HEK293 (cell line): ENCODE data around the gene GNAI2.

Experiments used
- GLIS2 ChIP-seq: fragments of 450-650 bp; formaldehyde crosslinking; IDR thresholded peaks from 2 replicates; pipeline ENCODE4 v1.5.1; 2016; ENCODE audit warnings: missing biosample characterization, missing genetic modification characterization
- HOXA7 ChIP-seq: sonication (generic); formaldehyde crosslinking; IDR thresholded peaks from 2 replicates; pipeline ENCODE4 v1.8.1; 2022; ENCODE audit warnings: missing genetic modification reagents, borderline replicate concordance
- KLF9 ChIP-seq: fragments of 450-650 bp; formaldehyde crosslinking; IDR thresholded peaks from 2 replicates; pipeline ENCODE4 v1.5.1; 2016; ENCODE audit warnings: missing biosample characterization, missing genetic modification characterization, low read depth
- MZF1 ChIP-seq: fragments of 450-650 bp; formaldehyde crosslinking; IDR thresholded peaks from 2 replicates; pipeline ENCODE4 v1.5.1; 2017; ENCODE audit warnings: missing biosample characterization, missing genetic modification characterization, borderline replicate concordance
- ZBTB17 ChIP-seq: fragments of 450-650 bp; formaldehyde crosslinking; IDR thresholded peaks from 2 replicates; pipeline ENCODE4 v1.5.1; 2016; ENCODE audit warnings: missing biosample characterization, missing genetic modification characterization
- ZBTB21 ChIP-seq: fragments of 450-650 bp; formaldehyde crosslinking; IDR thresholded peaks from 2 replicates; pipeline ENCODE4 v1.5.1; 2017; ENCODE audit warnings: missing biosample characterization, missing genetic modification characterization
- ZNF10 ChIP-seq: fragments of 450-650 bp; formaldehyde crosslinking; IDR thresholded peaks from 2 replicates; pipeline ENCODE4 v1.5.1; 2017; ENCODE audit warnings: missing biosample characterization, missing genetic modification characterization
- ZNF121 ChIP-seq: fragments of 450-650 bp; formaldehyde crosslinking; IDR thresholded peaks from 2 replicates; pipeline ENCODE4 v1.5.1; 2016; ENCODE audit warnings: missing biosample characterization, missing genetic modification characterization
- ZNF169 ChIP-seq: fragments of 450-650 bp; formaldehyde crosslinking; IDR thresholded peaks from 2 replicates; pipeline ENCODE4 v1.5.1; 2016; ENCODE audit warnings: missing biosample characterization, missing genetic modification characterization
- ZNF2 ChIP-seq: fragments of 450-650 bp; formaldehyde crosslinking; IDR thresholded peaks from 2 replicates; pipeline ENCODE4 v1.5.1; 2016; ENCODE audit warnings: missing biosample characterization, missing genetic modification characterization
- ZNF211 ChIP-seq: fragments of 450-650 bp; formaldehyde crosslinking; IDR thresholded peaks from 2 replicates; pipeline ENCODE4 v1.5.1; 2016; ENCODE audit warnings: low read depth, missing biosample characterization, missing genetic modification characterization
- ZNF292 ChIP-seq: fragments of 450-650 bp; formaldehyde crosslinking; IDR thresholded peaks from 2 replicates; pipeline ENCODE4 v1.5.1; 2016; ENCODE audit warnings: low read depth, missing biosample characterization, missing genetic modification characterization, borderline replicate concordance
- ZNF311 ChIP-seq: fragments of 450-650 bp; formaldehyde crosslinking; IDR thresholded peaks from 2 replicates; pipeline ENCODE4 v1.5.1; 2017; ENCODE audit warnings: missing biosample characterization, missing genetic modification characterization, borderline replicate concordance
- ZNF366 ChIP-seq: fragments of 450-650 bp; formaldehyde crosslinking; conservative IDR thresholded peaks from 2 replicates; pipeline ENCODE4 v1.5.1; 2016; ENCODE audit warnings: missing biosample characterization, missing genetic modification characterization
- ZNF394 ChIP-seq: fragments of 450-650 bp; formaldehyde crosslinking; IDR thresholded peaks from 2 replicates; pipeline ENCODE4 v1.5.1; 2016; ENCODE audit warnings: missing biosample characterization, missing genetic modification characterization, mild to moderate bottlenecking, moderate library complexity, borderline replicate concordance
- ZNF426 ChIP-seq: fragments of 450-650 bp; formaldehyde crosslinking; IDR thresholded peaks from 2 replicates; pipeline ENCODE4 v1.5.1; 2017; ENCODE audit warnings: missing biosample characterization, missing genetic modification characterization, mild to moderate bottlenecking, inconsistent platforms, moderate library complexity
- ZNF558 ChIP-seq: fragments of 450-650 bp; formaldehyde crosslinking; IDR thresholded peaks from 2 replicates; pipeline ENCODE4 v1.5.1; 2016; ENCODE audit warnings: missing biosample characterization, missing genetic modification characterization
- ZNF571 ChIP-seq: fragments of 450-650 bp; formaldehyde crosslinking; IDR thresholded peaks from 2 replicates; pipeline ENCODE4 v1.5.0; 2017; ENCODE audit warnings: missing biosample characterization, missing genetic modification characterization
- ZNF596 ChIP-seq: fragments of 450-650 bp; IDR thresholded peaks from 2 replicates; pipeline ENCODE4 v1.5.0; 2018; ENCODE audit warnings: missing biosample characterization, mild to moderate bottlenecking, missing genetic modification characterization, moderate library complexity
- ZNF621 ChIP-seq: fragments of 450-650 bp; formaldehyde crosslinking; IDR thresholded peaks from 2 replicates; pipeline ENCODE4 v1.5.1; 2017; ENCODE audit warnings: missing biosample characterization, missing genetic modification characterization
- ZNF785 ChIP-seq: fragments of 450-650 bp; formaldehyde crosslinking; IDR thresholded peaks from 2 replicates; pipeline ENCODE4 v1.5.1; 2016; ENCODE audit warnings: missing biosample characterization, missing genetic modification characterization
- ZNF830 ChIP-seq: fragments of 450-650 bp; IDR thresholded peaks from 2 replicates; pipeline ENCODE4 v1.5.0; 2018; ENCODE audit warnings: missing biosample characterization, missing genetic modification characterization, low read depth, mild to moderate bottlenecking, moderate library complexity
- TF ChIP-seq, protein P1 (sequence below): fragments of 450-650 bp; formaldehyde crosslinking; conservative IDR thresholded peaks from 2 replicates; pipeline ENCODE4 v1.5.1; 2016; ENCODE audit warnings: low read depth, missing biosample characterization, missing genetic modification characterization
- TF ChIP-seq, protein P2 (sequence below): fragments of 450-650 bp; formaldehyde crosslinking; IDR thresholded peaks from 2 replicates; pipeline ENCODE4 v1.5.1; 2016; ENCODE audit warnings: missing biosample characterization, missing genetic modification characterization
- TF ChIP-seq, protein P3 (sequence below): fragments of 450-650 bp; formaldehyde crosslinking; IDR thresholded peaks from 2 replicates; pipeline ENCODE4 v1.5.1; 2016; ENCODE audit warnings: missing biosample characterization, missing genetic modification characterization
- TF ChIP-seq, protein P4 (sequence below): fragments of 450-650 bp; formaldehyde crosslinking; IDR thresholded peaks from 2 replicates; pipeline ENCODE4 v1.5.1; 2016; ENCODE audit warnings: missing biosample characterization, missing genetic modification characterization
- TF ChIP-seq, protein P5 (sequence below): fragments of 450-650 bp; formaldehyde crosslinking; IDR thresholded peaks from 2 replicates; pipeline ENCODE4 v1.5.1; 2017; ENCODE audit warnings: missing biosample characterization, mild to moderate bottlenecking, missing genetic modification characterization, moderate library complexity
- TF ChIP-seq, protein P6 (sequence below): fragments of 450-650 bp; formaldehyde crosslinking; IDR thresholded peaks from 2 replicates; pipeline ENCODE4 v1.5.1; 2016; ENCODE audit warnings: missing biosample characterization, missing genetic modification characterization

Gene GNAI2

DNA sequence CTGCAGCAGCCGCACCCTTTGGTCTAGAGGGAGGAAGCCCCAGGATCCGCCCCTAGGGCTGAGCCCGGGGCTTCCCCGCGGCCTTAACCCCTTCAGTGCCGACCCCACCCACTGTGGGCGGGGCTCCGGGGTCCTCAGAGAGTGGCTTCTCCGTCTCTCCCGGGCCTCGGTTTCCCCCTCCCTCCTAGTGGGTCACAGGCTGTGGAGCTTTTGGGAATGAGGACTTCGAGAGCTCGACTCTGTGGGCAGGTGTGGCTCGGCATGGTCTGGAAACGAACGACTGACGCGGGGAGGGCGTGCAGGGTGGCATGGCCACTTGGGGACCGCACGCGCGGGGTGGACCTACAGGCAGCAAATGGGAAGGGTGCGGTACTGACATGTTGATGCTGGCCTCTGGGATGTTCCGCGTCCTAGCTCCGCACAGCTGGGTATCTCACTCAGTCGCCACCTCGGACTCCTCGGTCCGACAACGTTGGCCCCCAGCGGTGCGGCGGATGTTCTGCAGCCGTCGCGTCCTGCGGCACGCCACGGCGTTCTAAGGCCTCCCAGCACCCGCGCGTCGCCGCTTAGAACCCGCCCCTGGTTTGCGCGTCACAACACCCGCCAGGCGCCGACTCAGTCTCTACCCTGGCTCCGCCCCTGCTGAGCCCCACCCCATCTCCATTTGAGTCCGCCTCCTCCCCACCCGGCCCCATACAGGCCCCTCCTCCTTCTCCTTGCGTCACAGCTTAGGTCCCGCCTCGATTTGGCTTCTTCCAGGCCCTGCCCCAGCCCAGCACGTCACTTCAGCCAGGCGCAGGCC, 63.0 kb downstream of the GNAI2 start, which contains the start of the genes HYAL3 and NAA80 (continued):
- TF ChIP-seq, protein P1, sequence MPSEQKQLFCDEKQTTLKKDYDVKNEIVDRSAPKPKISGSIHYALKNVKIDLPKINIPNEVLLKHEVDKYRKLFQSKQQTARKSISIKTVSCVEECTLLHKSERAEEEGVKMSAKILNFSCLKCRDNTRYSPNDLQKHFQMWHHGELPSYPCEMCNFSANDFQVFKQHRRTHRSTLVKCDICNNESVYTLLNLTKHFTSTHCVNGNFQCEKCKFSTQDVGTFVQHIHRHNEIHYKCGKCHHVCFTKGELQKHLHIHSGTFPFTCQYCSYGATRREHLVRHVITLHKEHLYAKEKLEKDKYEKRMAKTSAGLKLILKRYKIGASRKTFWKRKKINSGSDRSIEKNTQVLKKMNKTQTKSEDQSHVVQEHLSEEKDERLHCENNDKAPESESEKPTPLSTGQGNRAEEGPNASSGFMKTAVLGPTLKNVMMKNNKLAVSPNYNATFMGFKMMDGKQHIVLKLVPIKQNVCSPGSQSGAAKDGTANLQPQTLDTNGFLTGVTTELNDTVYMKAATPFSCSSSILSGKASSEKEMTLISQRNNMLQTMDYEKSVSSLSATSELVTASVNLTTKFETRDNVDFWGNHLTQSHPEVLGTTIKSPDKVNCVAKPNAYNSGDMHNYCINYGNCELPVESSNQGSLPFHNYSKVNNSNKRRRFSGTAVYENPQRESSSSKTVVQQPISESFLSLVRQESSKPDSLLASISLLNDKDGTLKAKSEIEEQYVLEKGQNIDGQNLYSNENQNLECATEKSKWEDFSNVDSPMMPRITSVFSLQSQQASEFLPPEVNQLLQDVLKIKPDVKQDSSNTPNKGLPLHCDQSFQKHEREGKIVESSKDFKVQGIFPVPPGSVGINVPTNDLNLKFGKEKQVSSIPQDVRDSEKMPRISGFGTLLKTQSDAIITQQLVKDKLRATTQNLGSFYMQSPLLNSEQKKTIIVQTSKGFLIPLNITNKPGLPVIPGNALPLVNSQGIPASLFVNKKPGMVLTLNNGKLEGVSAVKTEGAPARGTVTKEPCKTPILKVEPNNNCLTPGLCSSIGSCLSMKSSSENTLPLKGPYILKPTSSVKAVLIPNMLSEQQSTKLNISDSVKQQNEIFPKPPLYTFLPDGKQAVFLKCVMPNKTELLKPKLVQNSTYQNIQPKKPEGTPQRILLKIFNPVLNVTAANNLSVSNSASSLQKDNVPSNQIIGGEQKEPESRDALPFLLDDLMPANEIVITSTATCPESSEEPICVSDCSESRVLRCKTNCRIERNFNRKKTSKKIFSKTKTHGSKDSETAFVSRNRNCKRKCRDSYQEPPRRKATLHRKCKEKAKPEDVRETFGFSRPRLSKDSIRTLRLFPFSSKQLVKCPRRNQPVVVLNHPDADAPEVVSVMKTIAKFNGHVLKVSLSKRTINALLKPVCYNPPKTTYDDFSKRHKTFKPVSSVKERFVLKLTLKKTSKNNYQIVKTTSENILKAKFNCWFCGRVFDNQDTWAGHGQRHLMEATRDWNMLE (tag by site-specific recombination) = no peak
- TF ChIP-seq ZNF169 (tag by site-specific recombination) (0 out of 2 replicates have a peak, but pooled peaks have one; percentile 29), ZNF394 (no peak; the same call in 1 of the 2 replicates), ZNF366 (tag by site-specific recombination) (no peak), ZNF558 (tag by site-specific recombination) (no peak), ZNF211 (tag by site-specific recombination) (no peak), ZNF311 (no peak), ZNF571 (tag by site-specific recombination) (no peak), ZNF2 (peak; percentile 73; the same call in 1 of the 2 replicates), GLIS2 (tag by site-specific recombination) (peak; percentile 98), ZNF121 (tag by site-specific recombination) (no peak), ZNF426 (tag by site-specific recombination) (no peak), ZNF785 (peak; percentile 50; the same call in 1 of the 2 replicates), ZBTB21 (peak; percentile 85), ZNF830 (tag by site-specific recombination) (no peak), ZBTB17 (tag by site-specific recombination) (no peak), ZNF292 (no peak), ZNF596 (tag by site-specific recombination) (no peak), KLF9 (tag by site-specific recombination) (peak; percentile 91), MZF1 (tag by site-specific recombination) (no peak), ZNF621 (no peak), ZNF10 (tag by site-specific recombination) (no peak), HOXA7 (CRISPR knock-in tag) (no peak)
- TF ChIP-seq, protein P2, sequence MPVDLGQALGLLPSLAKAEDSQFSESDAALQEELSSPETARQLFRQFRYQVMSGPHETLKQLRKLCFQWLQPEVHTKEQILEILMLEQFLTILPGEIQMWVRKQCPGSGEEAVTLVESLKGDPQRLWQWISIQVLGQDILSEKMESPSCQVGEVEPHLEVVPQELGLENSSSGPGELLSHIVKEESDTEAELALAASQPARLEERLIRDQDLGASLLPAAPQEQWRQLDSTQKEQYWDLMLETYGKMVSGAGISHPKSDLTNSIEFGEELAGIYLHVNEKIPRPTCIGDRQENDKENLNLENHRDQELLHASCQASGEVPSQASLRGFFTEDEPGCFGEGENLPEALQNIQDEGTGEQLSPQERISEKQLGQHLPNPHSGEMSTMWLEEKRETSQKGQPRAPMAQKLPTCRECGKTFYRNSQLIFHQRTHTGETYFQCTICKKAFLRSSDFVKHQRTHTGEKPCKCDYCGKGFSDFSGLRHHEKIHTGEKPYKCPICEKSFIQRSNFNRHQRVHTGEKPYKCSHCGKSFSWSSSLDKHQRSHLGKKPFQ (tag by site-specific recombination) = no peak
- TF ChIP-seq, protein P3, sequence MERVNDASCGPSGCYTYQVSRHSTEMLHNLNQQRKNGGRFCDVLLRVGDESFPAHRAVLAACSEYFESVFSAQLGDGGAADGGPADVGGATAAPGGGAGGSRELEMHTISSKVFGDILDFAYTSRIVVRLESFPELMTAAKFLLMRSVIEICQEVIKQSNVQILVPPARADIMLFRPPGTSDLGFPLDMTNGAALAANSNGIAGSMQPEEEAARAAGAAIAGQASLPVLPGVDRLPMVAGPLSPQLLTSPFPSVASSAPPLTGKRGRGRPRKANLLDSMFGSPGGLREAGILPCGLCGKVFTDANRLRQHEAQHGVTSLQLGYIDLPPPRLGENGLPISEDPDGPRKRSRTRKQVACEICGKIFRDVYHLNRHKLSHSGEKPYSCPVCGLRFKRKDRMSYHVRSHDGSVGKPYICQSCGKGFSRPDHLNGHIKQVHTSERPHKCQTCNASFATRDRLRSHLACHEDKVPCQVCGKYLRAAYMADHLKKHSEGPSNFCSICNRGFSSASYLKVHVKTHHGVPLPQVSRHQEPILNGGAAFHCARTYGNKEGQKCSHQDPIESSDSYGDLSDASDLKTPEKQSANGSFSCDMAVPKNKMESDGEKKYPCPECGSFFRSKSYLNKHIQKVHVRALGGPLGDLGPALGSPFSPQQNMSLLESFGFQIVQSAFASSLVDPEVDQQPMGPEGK (tag by site-specific recombination) = no peak; the same call in none of the 2 replicates
- TF ChIP-seq, protein P4, sequence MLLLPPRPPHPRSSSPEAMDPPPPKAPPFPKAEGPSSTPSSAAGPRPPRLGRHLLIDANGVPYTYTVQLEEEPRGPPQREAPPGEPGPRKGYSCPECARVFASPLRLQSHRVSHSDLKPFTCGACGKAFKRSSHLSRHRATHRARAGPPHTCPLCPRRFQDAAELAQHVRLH (tag by site-specific recombination) = no peak
- TF ChIP-seq, protein P5, sequence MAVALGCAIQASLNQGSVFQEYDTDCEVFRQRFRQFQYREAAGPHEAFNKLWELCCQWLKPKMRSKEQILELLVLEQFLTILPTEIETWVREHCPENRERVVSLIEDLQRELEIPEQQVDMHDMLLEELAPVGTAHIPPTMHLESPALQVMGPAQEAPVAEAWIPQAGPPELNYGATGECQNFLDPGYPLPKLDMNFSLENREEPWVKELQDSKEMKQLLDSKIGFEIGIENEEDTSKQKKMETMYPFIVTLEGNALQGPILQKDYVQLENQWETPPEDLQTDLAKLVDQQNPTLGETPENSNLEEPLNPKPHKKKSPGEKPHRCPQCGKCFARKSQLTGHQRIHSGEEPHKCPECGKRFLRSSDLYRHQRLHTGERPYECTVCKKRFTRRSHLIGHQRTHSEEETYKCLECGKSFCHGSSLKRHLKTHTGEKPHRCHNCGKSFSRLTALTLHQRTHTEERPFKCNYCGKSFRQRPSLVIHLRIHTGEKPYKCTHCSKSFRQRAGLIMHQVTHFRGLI = no peak
- TF ChIP-seq, protein P6, sequence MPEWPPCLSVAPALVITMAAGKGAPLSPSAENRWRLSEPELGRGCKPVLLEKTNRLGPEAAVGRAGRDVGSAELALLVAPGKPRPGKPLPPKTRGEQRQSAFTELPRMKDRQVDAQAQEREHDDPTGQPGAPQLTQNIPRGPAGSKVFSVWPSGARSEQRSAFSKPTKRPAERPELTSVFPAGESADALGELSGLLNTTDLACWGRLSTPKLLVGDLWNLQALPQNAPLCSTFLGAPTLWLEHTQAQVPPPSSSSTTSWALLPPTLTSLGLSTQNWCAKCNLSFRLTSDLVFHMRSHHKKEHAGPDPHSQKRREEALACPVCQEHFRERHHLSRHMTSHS (tag by site-specific recombination) = no peak
